H1 (cell line): ENCODE data around the gene TSC1. TPM values are rescaled to one million over a fixed set of nuclear protein-coding genes. Genes with fewer than 3 reads are reported as not detected.

Experiments
- CTCF ChIA-PET: fragments of 300-600 bp; sonication (Branson Sonifier 250); formaldehyde crosslinking; loops from one replicate; lab custom pipeline; 2021; ENCODE audit not compliant: partially characterized antibody; lab: Charles Lee
- POLR2A ChIA-PET: fragments of 300-600 bp; sonication (Branson Sonifier 250); formaldehyde crosslinking; loops from one replicate; lab custom pipeline; 2021; ENCODE audit warnings: inconsistent platforms; ENCODE audit not compliant: partially characterized antibody; lab: Charles Lee
- DNase-seq, 2 experiments: peaks; one replicate each; pipeline versions ENCODE4 v3.0.0 to v3.0.0-alpha.2; 2010 to 2022; ENCODE audit warnings: low spot score in 2 of 2, low read depth in 1 of 2, mixed read lengths in 1 of 2
- FAIRE-seq: peaks from 2 replicates; lab custom pipeline; 2011; peaks lifted over from hg19 to GRCh38; lab: Jason Lieb, UNC
- H2AFZ ChIP-seq: 2 replicates; pipeline ENCODE4 v1.8.1; 2012; ENCODE audit warnings: low read length, inconsistent platforms
- H2AK5ac ChIP-seq: 2 replicates; pipeline ENCODE4 v1.6.1; 2013; ENCODE audit warnings: low read depth, low read length
- H2BK120ac ChIP-seq: replicated peaks from 2 replicates; pipeline ENCODE3; 2013; ENCODE audit warnings: low read depth, low read length, inconsistent platforms
- H2BK12ac ChIP-seq: 2 replicates; pipeline ENCODE4 v1.6.1; 2013; ENCODE audit warnings: low read depth, low read length
- H2BK15ac ChIP-seq: 2 replicates; pipeline ENCODE4 v1.6.1; 2013; ENCODE audit warnings: low read length
- H2BK20ac ChIP-seq: 2 replicates; pipeline ENCODE4 v1.6.1; 2013; ENCODE audit warnings: low read length
- H2BK5ac ChIP-seq: 2 replicates; pipeline ENCODE4 v1.6.1; 2013; ENCODE audit warnings: low read depth, low read length
- H3K14ac ChIP-seq: 2 replicates; pipeline ENCODE4 v1.6.1; 2013; ENCODE audit warnings: inconsistent platforms; ENCODE audit not compliant: insufficient read length
- H3K18ac ChIP-seq: 2 replicates; pipeline ENCODE4 v1.6.1; 2013; ENCODE audit warnings: low read length; ENCODE audit errors: extremely low read depth
- H3K23ac ChIP-seq: 2 replicates; pipeline ENCODE4 v1.6.1; 2013; ENCODE audit warnings: inconsistent platforms; ENCODE audit not compliant: insufficient read length
- H3K23me2 ChIP-seq: 2 replicates; pipeline ENCODE4 v1.6.1; 2013; ENCODE audit warnings: low read depth, low read length
- H3K27ac ChIP-seq: 2 replicates; pipeline ENCODE4 v1.6.1; 2011; ENCODE audit warnings: low read depth, low read length, inconsistent platforms
- H3K27me3 ChIP-seq, 4 experiments: replicated peaks in 1 of 4; 1 replicate in 1 of 4; 2 replicates in 3 of 4; pipeline versions ENCODE4 v1.6.1 to v1.8.1; 2011 to 2013; ENCODE audit warnings: low read length in 3 of 4, mild to moderate bottlenecking in 3 of 4, inconsistent platforms in 2 of 4, mixed read lengths in 2 of 4, moderate library complexity in 1 of 4; ENCODE audit not compliant: control insufficient read depth in 3 of 4, insufficient read depth in 3 of 4; ENCODE audit errors: extremely low read depth in 1 of 4
- H3K36me3 ChIP-seq, 4 experiments: 2 replicates each; pipeline versions ENCODE4 v1.6.1 to v1.8.1; 2011 to 2013; ENCODE audit warnings: mild to moderate bottlenecking in 4 of 4, low read length in 3 of 4, moderate library complexity in 2 of 4, control low read depth in 1 of 4, inconsistent platforms in 1 of 4; ENCODE audit not compliant: insufficient read depth in 4 of 4, control insufficient read depth in 2 of 4
- H3K4ac ChIP-seq: replicated peaks from 2 replicates; pipeline ENCODE3; 2013; ENCODE audit warnings: low read length, low read depth, mixed read lengths, inconsistent platforms; ENCODE audit not compliant: insufficient read length
- H3K4me1 ChIP-seq, 4 experiments: replicated peaks in 1 of 4; 1 replicate in 1 of 4; 2 replicates in 3 of 4; pipeline versions ENCODE4 v1.6.1 to v1.8.1; 2011 to 2013; ENCODE audit warnings: low read length in 3 of 4, inconsistent platforms in 2 of 4, mixed read lengths in 1 of 4; ENCODE audit not compliant: insufficient read depth in 4 of 4, control insufficient read depth in 3 of 4
- H3K4me2 ChIP-seq, 2 experiments: 2 replicates each; pipeline versions ENCODE4 v1.6.1 to v1.8.1; 2011 to 2013; ENCODE audit warnings: low read depth in 2 of 2, low read length in 2 of 2, control low read depth in 1 of 2, inconsistent platforms in 1 of 2, mild to moderate bottlenecking in 1 of 2; ENCODE audit not compliant: insufficient read depth in 1 of 2
- H3K4me3 ChIP-seq, 4 experiments: fragments of 200-600, 300-600 bp in 1 of 4; sonication (generic), shearing (Covaris generic), sonication (Bioruptor Twin) in 1 of 4; 2 replicates each; pipeline versions ENCODE4 v1.5.1 to v1.8.1; 2011 to 2016; ENCODE audit warnings: low read length in 4 of 4, low read depth in 3 of 4, control low read depth in 2 of 4, inconsistent platforms in 2 of 4, mild to moderate bottlenecking in 2 of 4, mixed read lengths in 1 of 4, moderate library complexity in 1 of 4; ENCODE audit not compliant: insufficient read depth in 2 of 4; ENCODE audit errors: extremely low read depth in 1 of 4
- H3K56ac ChIP-seq: replicated peaks from 2 replicates; pipeline ENCODE3; 2013; ENCODE audit warnings: low read depth, mild to moderate bottlenecking, mixed read lengths, low read length, inconsistent platforms; ENCODE audit not compliant: insufficient read length
- H3K79me1 ChIP-seq: 2 replicates; pipeline ENCODE4 v1.6.1; 2013; ENCODE audit warnings: low read depth, low read length, control low read depth
- H3K79me2 ChIP-seq, 2 experiments: 2 replicates each; pipeline versions ENCODE4 v1.6.1 to v1.8.1; 2012 to 2013; ENCODE audit warnings: low read length in 2 of 2, mild to moderate bottlenecking in 2 of 2, inconsistent platforms in 1 of 2; ENCODE audit not compliant: insufficient read depth in 2 of 2, control insufficient read depth in 1 of 2
- H3K9ac ChIP-seq, 4 experiments: replicated peaks in 1 of 4; 1 replicate in 1 of 4; 2 replicates in 3 of 4; pipeline versions ENCODE4 v1.6.1 to v1.8.1; 2011 to 2013; ENCODE audit warnings: low read depth in 3 of 4, low read length in 3 of 4, control low read depth in 2 of 4, mild to moderate bottlenecking in 2 of 4, moderate library complexity in 2 of 4, inconsistent platforms in 1 of 4; ENCODE audit errors: extremely low read depth in 1 of 4
- H3K9me3 ChIP-seq, 2 experiments: 2 replicates each; pipeline versions ENCODE4 v1.6.1 to v1.8.1; 2012 to 2013; ENCODE audit warnings: mild to moderate bottlenecking in 2 of 2, moderate library complexity in 2 of 2, control low read depth in 1 of 2, inconsistent platforms in 1 of 2, low read depth in 1 of 2, low read length in 1 of 2, mixed read lengths in 1 of 2; ENCODE audit not compliant: insufficient read depth in 2 of 2
- H4K20me1 ChIP-seq, 2 experiments: replicated peaks in 1 of 2; 2 replicates each; pipeline versions ENCODE3 to v1.8.1; 2011 to 2013; ENCODE audit warnings: inconsistent platforms in 2 of 2, low read length in 2 of 2, mild to moderate bottlenecking in 1 of 2; ENCODE audit not compliant: insufficient read depth in 2 of 2, control insufficient read depth in 1 of 2
- H4K5ac ChIP-seq: 2 replicates; pipeline ENCODE4 v1.6.1; 2013; ENCODE audit warnings: low read length, low read depth, mixed read lengths, inconsistent platforms; ENCODE audit not compliant: insufficient read length
- H4K8ac ChIP-seq: 2 replicates; pipeline ENCODE4 v1.8.0; 2013; ENCODE audit warnings: mild to moderate bottlenecking, moderate library complexity, low read length, inconsistent platforms; ENCODE audit not compliant: insufficient read depth; ENCODE audit errors: extremely low read depth
- H4K91ac ChIP-seq: replicated peaks from 2 replicates; pipeline ENCODE3; 2013; ENCODE audit warnings: low read length, mixed read lengths, inconsistent platforms; ENCODE audit not compliant: insufficient read length
- ASH2L ChIP-seq: fragments of 200-600, 300-600 bp; sonication (generic); IDR thresholded peaks from one replicate; pipeline ENCODE4 v1.7.1; 2017; ENCODE audit warnings: low read length
- CEBPB ChIP-seq: IDR thresholded peaks from 2 replicates; pipeline ENCODE4 v1.6.1; 2012; ENCODE audit warnings: low read depth, low read length
- EZH2 ChIP-seq: fragments of 200-600 bp; sonication (generic); IDR thresholded peaks from 2 replicates; pipeline ENCODE4 v1.7.1; 2012; ENCODE audit warnings: low read depth, mild to moderate bottlenecking, moderate library complexity, low read length, inconsistent platforms; ENCODE audit not compliant: severe bottlenecking
- GABPA ChIP-seq: IDR thresholded peaks from 2 replicates; pipeline ENCODE4 v1.6.1; 2011; ENCODE audit warnings: mild to moderate bottlenecking, low read length, moderate library complexity, borderline replicate concordance; ENCODE audit not compliant: insufficient read depth
- KDM4A ChIP-seq: IDR thresholded peaks from one replicate; pipeline ENCODE4 v1.7.1; 2012; ENCODE audit warnings: low read depth, mild to moderate bottlenecking, moderate library complexity, low read length, inconsistent platforms; ENCODE audit not compliant: severe bottlenecking
- RAD21 ChIP-seq, 2 experiments: IDR thresholded peaks in 1 of 2; conservative IDR thresholded peaks in 1 of 2; 2 replicates each; pipeline ENCODE4 v1.6.1; 2011; ENCODE audit warnings: low read depth in 2 of 2, low read length in 2 of 2, improper control_type of control experiment in 1 of 2, inconsistent platforms in 1 of 2, mild to moderate bottlenecking in 1 of 2, moderate library complexity in 1 of 2
- SIX5 ChIP-seq: IDR thresholded peaks from 2 replicates; pipeline ENCODE4 v1.6.1; 2011; ENCODE audit warnings: mild to moderate bottlenecking, low read depth, low read length
- SRF ChIP-seq: IDR thresholded peaks from 2 replicates; pipeline ENCODE4 v1.6.1; 2011; ENCODE audit warnings: mild to moderate bottlenecking, low read depth, low read length, moderate library complexity
- TAF1 ChIP-seq: IDR thresholded peaks from 2 replicates; pipeline ENCODE4 v1.6.1; 2011; ENCODE audit warnings: mild to moderate bottlenecking, low read depth, low read length
- WGBS, 2 experiments: shearing (Covaris generic) in 1 of 2; methylation state at CpG; one replicate each; pipeline versions ENCODE4 v1.1.6 to v1.1.7; 2013 to 2015; ENCODE audit warnings: low lambda C conversion rate in 2 of 2, mixed read lengths in 2 of 2, inconsistent platforms in 1 of 2, low coverage in 1 of 2, missing lambda C conversion rate in 1 of 2; ENCODE audit not compliant: insufficient replicate concordance in 2 of 2, insufficient coverage in 1 of 2, insufficient read length in 1 of 2; ENCODE audit errors: extremely low coverage in 1 of 2, missing lambda C conversion rate in 1 of 2; 5-methylcytosine and 5-hydroxymethylcytosine counted together
- polyA plus RNA-seq, 7 experiments: library from polyadenylated mRNA; depleted of rRNA in 3 of 7; stranded (reverse) in 5 of 7; unstranded in 2 of 7; fragments of >200 nt in 5 of 7; fragments of 200-250 nt in 2 of 7; gene quantifications; 1 replicate in 5 of 7; 2 replicates in 1 of 7; 4 replicates in 1 of 7; pipeline versions ENCODE4 v1.2.1 to v1.2.3, GENCODE V29; 2011 to 2013; ENCODE audit warnings: missing spikeins in 2 of 7, mixed read lengths in 2 of 7
- total RNA-seq: library from RNA; stranded (reverse); fragmentation: NEBNext Ultra II Directional; extraction: Animal tissue kit (Norgen Biotek cat#: 25700); gene quantifications from 2 replicates; pipeline ENCODE4 v1.2.1, GENCODE V29; 2021

TSC1 gene
- total and polyA plus RNA-seq, 2 of the 8 experiments (the other 6 are each of a cell fraction or from before 2014, with no cell fraction given), result 37.2 to 46.0 TPM

GRCh38 chr9:132857031-132857430, 87.4 kb downstream of the TSC1 start:
- DNase-seq (no peak), FAIRE-seq (no peak)
- H4K91ac ChIP-seq, result no peak overlapping the region
- H3K27ac ChIP-seq, result no peak overlapping the region
- H3K4me1 ChIP-seq, result peaks cover 0 to 20% (median 9%) of the 10 kb centered on the region in 4 experiments; a peak in 6 of 7 replicates
- H2BK15ac ChIP-seq, result no peak overlapping the region
- no peak overlapping the region for H3K4me3 ChIP-seq
- no peaks in the 10 kb centered on the region; a peak in 2 of 7 replicates for H3K27me3 ChIP-seq
- H2BK5ac ChIP-seq, result no peak overlapping the region
- H2BK120ac ChIP-seq, result no peak overlapping the region
- no peak overlapping the region for H4K5ac ChIP-seq
- H3K23me2 ChIP-seq, result no peaks in the 10 kb centered on the region
- no peak overlapping the region for H2AFZ ChIP-seq
- ChIA-PET POLR2A (interaction anchor here (1.4 kb wide), 1 partner anchor 18 kb away, joined by 5 read pairs; no protein-coding TSS in a partner anchor), CTCF (interaction anchor here (0.8 to 2.4 kb wide), 7 partner anchors 8 to 45 kb away, joined by 3 to 15 read pairs (median 3); no protein-coding TSS in a partner anchor)
- no peak overlapping the region for H2BK12ac ChIP-seq
- H2BK20ac ChIP-seq, result no peak overlapping the region
- no peaks in the 10 kb centered on the region for H3K9me3 ChIP-seq
- H3K23ac ChIP-seq, result no peak overlapping the region
- H3K36me3 ChIP-seq, result no peaks in the 10 kb centered on the region
- H3K14ac ChIP-seq, result no peak overlapping the region
- no peaks in the 10 kb centered on the region for H3K79me1 ChIP-seq
- no peak overlapping the region for H2AK5ac ChIP-seq
- no peak for TF ChIP-seq RAD21 (IDR thresholded peaks at IDR 0.05 in 1 of 2, conservative IDR thresholded peaks at IDR 0.05 in 1 of 2; ENCODE audit: low read depth in 2 of 2, low read length in 2 of 2)
- peak; percentile 71; the same call in 1 of the 2 replicates for TF ChIP-seq CEBPB
- no peak for TF ChIP-seq TAF1
- no peak for TF ChIP-seq SIX5
- TF ChIP-seq ASH2L, result no peak
- TF ChIP-seq KDM4A, result no peak
- no peak for TF ChIP-seq EZH2
- no peak for TF ChIP-seq GABPA
- no peak for TF ChIP-seq SRF
- H3K79me2 ChIP-seq, result no peaks in the 10 kb centered on the region
- H3K4ac ChIP-seq, result no peak overlapping the region
- no peak overlapping the region for H3K4me2 ChIP-seq
- WGBS, 2 experiments, result 81% methylated on average over 6 of the region's 8 CpGs; no CpG with 5 or more reads in 1 of the 2 experiments
- H4K8ac ChIP-seq, result no peak overlapping the region
- H3K9ac ChIP-seq, result no peak overlapping the region
- no peak overlapping the region for H3K18ac ChIP-seq
- H4K20me1 ChIP-seq, result no peaks in the 10 kb centered on the region
- no peak overlapping the region for H3K56ac ChIP-seq
